OCI-LY1 (cell line): ENCODE measurements around the gene KRTDAP.

Experiments used
- H2AFZ ChIP-seq: fragments of 200-600 bp; sonication (generic), shearing (Covaris generic); 2 replicates; pipeline ENCODE4 v1.6.0; 2014; ENCODE audit warnings: antibody characterized with exemption, mild to moderate bottlenecking, low read length
- H3F3A ChIP-seq: fragments of 200-600 bp; sonication (generic), shearing (Covaris generic); 2 replicates; pipeline ENCODE4 v1.6.0; 2014; ENCODE audit warnings: mild to moderate bottlenecking, antibody characterized with exemption, low read length, moderate library complexity; ENCODE audit not compliant: insufficient read depth
- H3K27ac ChIP-seq: fragments of 200-600 bp; sonication (generic); 2 replicates; pipeline ENCODE4 v1.5.1; 2014; ENCODE audit warnings: low read length, mixed run types, mild to moderate bottlenecking, low read depth; ENCODE audit not compliant: poor library complexity, severe bottlenecking
- H3K27me3 ChIP-seq: fragments of 200-600 bp; sonication (generic); 2 replicates; pipeline ENCODE4 v1.6.0; 2014; ENCODE audit warnings: antibody characterized with exemption, mild to moderate bottlenecking, low read length, moderate library complexity; ENCODE audit not compliant: insufficient read depth
- H3K36me3 ChIP-seq: fragments of 200-600 bp; sonication (generic); 2 replicates; pipeline ENCODE4 v1.6.1; 2014; ENCODE audit warnings: mild to moderate bottlenecking, antibody characterized with exemption, low read length, moderate library complexity, mixed read lengths; ENCODE audit not compliant: insufficient read depth
- H3K4me1 ChIP-seq: fragments of 200-600 bp; sonication (generic); 2 replicates; pipeline ENCODE4 v1.5.1; 2014; ENCODE audit warnings: mild to moderate bottlenecking, low read length, moderate library complexity; ENCODE audit not compliant: insufficient read depth, severe bottlenecking
- H3K4me2 ChIP-seq: fragments of 200-600 bp; sonication (generic), shearing (Covaris generic); 2 replicates; pipeline ENCODE4 v1.6.1; 2014; ENCODE audit warnings: low read length
- H3K4me3 ChIP-seq: fragments of 200-600 bp; sonication (generic); 2 replicates; pipeline ENCODE4 v1.5.1; 2014; ENCODE audit warnings: low read length, low read depth, mild to moderate bottlenecking, mixed read lengths; ENCODE audit not compliant: poor library complexity, severe bottlenecking
- H3K79me2 ChIP-seq: fragments of 200-600 bp; shearing (Covaris generic); 2 replicates; pipeline ENCODE4 v1.6.1; 2016; ENCODE audit warnings: mixed run types, low read length, mixed read lengths; ENCODE audit not compliant: insufficient read depth
- H3K9ac ChIP-seq: fragments of 200-600 bp; sonication (generic), shearing (Covaris generic); 2 replicates; pipeline ENCODE4 v1.6.1; 2014; ENCODE audit warnings: mild to moderate bottlenecking, low read length, mixed read lengths
- H3K9me2 ChIP-seq: fragments of 200-600 bp; sonication (generic), shearing (Covaris generic); 2 replicates; pipeline ENCODE4 v1.6.1; 2014; ENCODE audit warnings: low read depth, mild to moderate bottlenecking, low read length, mixed read lengths
- H3K9me3 ChIP-seq: fragments of 200-600 bp; shearing (Covaris generic); 2 replicates; pipeline ENCODE4 v1.6.1; 2014; ENCODE audit warnings: low read length, mixed read lengths
- H4K20me1 ChIP-seq: fragments of 200-600 bp; sonication (generic), shearing (Covaris generic); 2 replicates; pipeline ENCODE4 v1.6.0; 2016; ENCODE audit warnings: mild to moderate bottlenecking, low read length; ENCODE audit not compliant: insufficient read depth
- EZH2 ChIP-seq: fragments of 200-600 bp; sonication (generic), shearing (Covaris generic); IDR thresholded peaks from 2 replicates; pipeline ENCODE4 v1.8.0; 2017; ENCODE audit warnings: borderline replicate concordance, mixed run types, mild to moderate bottlenecking, antibody characterized with exemption, low read length, moderate library complexity, mixed read lengths
- TF ChIP-seq, protein P1 (sequence below): fragments of 200-600 bp; sonication (generic), shearing (Covaris generic); IDR thresholded peaks from 2 replicates; pipeline ENCODE4 v1.5.1; 2017; ENCODE audit warnings: mild to moderate bottlenecking, antibody characterized with exemption, low read length, moderate library complexity, mixed read lengths

The KRTDAP gene

DNA sequence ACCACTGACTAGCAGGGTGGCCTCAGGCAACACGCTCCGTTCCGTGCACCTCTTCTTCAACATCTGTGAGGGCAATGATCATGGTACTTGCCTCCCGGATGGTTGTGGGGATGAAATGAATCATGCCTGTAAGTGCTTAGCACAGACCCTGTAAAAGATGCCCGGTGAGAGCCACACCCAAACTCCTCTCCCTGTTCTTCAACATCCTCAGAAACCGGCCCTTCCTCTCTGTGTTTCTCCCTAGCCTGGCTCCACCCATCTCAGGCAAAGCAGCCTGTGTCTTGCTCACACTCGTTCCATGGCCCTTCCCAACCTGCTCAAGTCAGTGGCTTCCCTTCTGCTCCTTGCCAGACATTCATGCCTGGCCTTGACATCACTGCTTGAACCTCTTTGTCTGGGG lies 29.0 kb upstream of the KRTDAP start:
- H3K9ac ChIP-seq = no peak overlapping the region
- H3K27me3 ChIP-seq = 0 out of 2 replicates have a peak, but pooled peaks cover 5% of the 10 kb centered on the region
- no peak overlapping the region for H3K4me2 ChIP-seq
- H3K36me3 ChIP-seq = no peaks in the 10 kb centered on the region
- TF ChIP-seq EZH2 = no peak
- TF ChIP-seq, protein P1, sequence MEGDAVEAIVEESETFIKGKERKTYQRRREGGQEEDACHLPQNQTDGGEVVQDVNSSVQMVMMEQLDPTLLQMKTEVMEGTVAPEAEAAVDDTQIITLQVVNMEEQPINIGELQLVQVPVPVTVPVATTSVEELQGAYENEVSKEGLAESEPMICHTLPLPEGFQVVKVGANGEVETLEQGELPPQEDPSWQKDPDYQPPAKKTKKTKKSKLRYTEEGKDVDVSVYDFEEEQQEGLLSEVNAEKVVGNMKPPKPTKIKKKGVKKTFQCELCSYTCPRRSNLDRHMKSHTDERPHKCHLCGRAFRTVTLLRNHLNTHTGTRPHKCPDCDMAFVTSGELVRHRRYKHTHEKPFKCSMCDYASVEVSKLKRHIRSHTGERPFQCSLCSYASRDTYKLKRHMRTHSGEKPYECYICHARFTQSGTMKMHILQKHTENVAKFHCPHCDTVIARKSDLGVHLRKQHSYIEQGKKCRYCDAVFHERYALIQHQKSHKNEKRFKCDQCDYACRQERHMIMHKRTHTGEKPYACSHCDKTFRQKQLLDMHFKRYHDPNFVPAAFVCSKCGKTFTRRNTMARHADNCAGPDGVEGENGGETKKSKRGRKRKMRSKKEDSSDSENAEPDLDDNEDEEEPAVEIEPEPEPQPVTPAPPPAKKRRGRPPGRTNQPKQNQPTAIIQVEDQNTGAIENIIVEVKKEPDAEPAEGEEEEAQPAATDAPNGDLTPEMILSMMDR = no peak
- H3F3A ChIP-seq = no peaks in the 10 kb centered on the region
- no peaks in the 10 kb centered on the region for H4K20me1 ChIP-seq
- no peaks in the 10 kb centered on the region for H3K4me1 ChIP-seq
- H3K4me3 ChIP-seq = no peak overlapping the region
- H3K9me3 ChIP-seq = no peaks in the 10 kb centered on the region
- no peak overlapping the region for H3K27ac ChIP-seq
- H2AFZ ChIP-seq = no peak overlapping the region
- H3K9me2 ChIP-seq = no peaks in the 10 kb centered on the region
- no peaks in the 10 kb centered on the region for H3K79me2 ChIP-seq

DNA sequence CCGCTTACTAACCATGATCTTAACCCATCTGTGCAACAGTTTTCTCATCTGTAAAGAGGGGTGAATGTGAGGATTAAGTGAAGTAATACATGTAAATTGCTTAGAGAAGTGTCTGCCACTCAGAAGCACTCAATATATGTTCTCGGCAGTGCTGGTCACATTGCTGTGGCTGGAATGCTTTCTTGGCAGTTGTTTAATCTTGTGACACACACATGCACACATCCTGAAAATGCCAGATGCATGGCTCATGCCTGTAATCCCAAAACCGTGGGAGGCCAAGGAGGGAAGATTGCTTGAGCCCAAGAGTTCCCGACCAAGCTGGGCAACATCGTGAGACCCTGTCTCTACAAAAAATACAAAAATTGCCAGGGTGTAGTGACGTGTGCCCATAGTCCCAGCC lies 28.0 kb upstream of the KRTDAP start:
- no peak overlapping the region for H3K27ac ChIP-seq
- no peaks in the 10 kb centered on the region for H3F3A ChIP-seq
- H3K9me3 ChIP-seq = no peaks in the 10 kb centered on the region
- H3K27me3 ChIP-seq = 0 out of 2 replicates have a peak, but pooled peaks cover 5% of the 10 kb centered on the region
- no peaks in the 10 kb centered on the region for H3K9me2 ChIP-seq
- H3K36me3 ChIP-seq = no peaks in the 10 kb centered on the region
- no peak overlapping the region for H3K4me2 ChIP-seq
- TF ChIP-seq, protein P1 = no peak
- TF ChIP-seq EZH2 = no peak
- no peak overlapping the region for H2AFZ ChIP-seq
- H3K79me2 ChIP-seq = no peaks in the 10 kb centered on the region
- H3K9ac ChIP-seq = no peak overlapping the region
- H4K20me1 ChIP-seq = no peaks in the 10 kb centered on the region
- H3K4me1 ChIP-seq = no peaks in the 10 kb centered on the region
- no peak overlapping the region for H3K4me3 ChIP-seq

DNA sequence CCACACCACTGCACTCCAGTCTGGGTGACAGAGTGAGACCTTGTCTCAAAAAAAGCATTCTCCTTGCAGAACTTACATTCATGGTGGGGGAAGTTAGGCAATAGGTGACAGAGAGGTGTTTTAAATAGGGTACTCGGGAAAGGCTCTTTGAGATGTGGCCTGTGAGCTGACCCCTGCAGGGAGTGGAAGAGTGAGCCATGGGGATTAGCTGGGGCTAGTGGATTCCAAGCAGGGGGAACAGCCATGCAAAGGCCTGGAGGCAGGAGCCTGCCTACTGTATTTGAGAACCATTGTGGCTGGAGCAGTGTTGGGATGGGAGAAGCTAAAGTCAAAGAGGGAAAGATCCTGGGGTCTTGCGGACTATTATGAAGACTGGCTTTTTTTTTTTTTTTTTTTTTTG lies 27.1 kb upstream of the KRTDAP start:
- no peaks in the 10 kb centered on the region for H3K79me2 ChIP-seq

More for the DNA sequence above, 27.1 kb upstream of the KRTDAP start:
- Histone ChIP-seq H3K4me2 (no peak overlapping the region), H3K4me3 (no peak overlapping the region), H3K27ac (no peak overlapping the region), H3K4me1 (no peaks in the 10 kb centered on the region), H3K36me3 (no peaks in the 10 kb centered on the region), H3K9me2 (no peaks in the 10 kb centered on the region), H2AFZ (no peak overlapping the region), H4K20me1 (no peaks in the 10 kb centered on the region), H3K9me3 (no peaks in the 10 kb centered on the region), H3K9ac (no peak overlapping the region), H3K27me3 (peaks cover 5% of the 10 kb centered on the region; the same call in 1 of the 2 replicates), H3F3A (no peaks in the 10 kb centered on the region)
- TF ChIP-seq EZH2 = no peak
- TF ChIP-seq, protein P1 = no peak
